ENCODE measurements around the gene CCNL1. TPM values are rescaled to one million over a fixed set of nuclear protein-coding genes. Genes with fewer than 3 reads are reported as not detected.
"Not testable (repeated sequence)": the region's sequence is repeated elsewhere in the genome, so short reads cannot be mapped to it uniquely, and the experiment has no call there.

The CCNL1 gene
- total RNA-seq, 1 donor from 2014 or later, result 99.9 TPM

- no peak for TF ChIP-seq CTCF (IDR thresholded peaks at IDR 0.05; ENCODE audit: insufficient read depth, low read length, poor library complexity, severe bottlenecking)
- Histone ChIP-seq H3K4me3 (ENCODE audit: low read depth, low read length) (no peak overlapping the region), H3K27me3 (ENCODE audit: control insufficient read depth, insufficient read depth, low read length) (no peaks in the 10 kb centered on the region), H3K36me3 (ENCODE audit: control insufficient read depth, insufficient read depth, low read length) (no peaks in the 10 kb centered on the region)
- no peak for DNase-seq (ENCODE audit: low read depth)
Measured at GRCh38 chr3:157104521-157104920, 55.4 kb downstream of the CCNL1 start.

DNA sequence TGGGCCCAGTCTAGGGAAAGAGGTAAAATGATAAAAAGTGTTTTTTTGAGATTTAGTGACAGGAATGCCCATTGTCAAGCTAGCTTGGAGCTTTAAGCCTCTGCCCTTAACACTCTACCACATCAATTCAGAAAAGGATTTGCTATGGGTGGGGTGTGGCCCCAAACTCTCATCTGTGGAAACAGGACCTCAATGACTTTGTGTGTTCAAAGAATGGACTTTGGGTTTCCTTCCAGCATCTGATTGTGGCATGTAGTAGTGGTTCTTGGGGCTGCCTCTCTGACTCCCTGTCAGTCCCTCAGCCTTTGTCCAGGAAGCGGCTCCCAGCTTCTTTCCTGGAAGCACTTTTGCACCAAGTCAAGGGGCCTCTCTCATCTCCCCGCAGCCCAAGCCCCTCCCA lies 56.1 kb downstream of the CCNL1 start:
- TF ChIP-seq CTCF (IDR thresholded peaks at IDR 0.05; ENCODE audit: insufficient read depth, low read length, poor library complexity, severe bottlenecking), result no peak
- no peak for DNase-seq (ENCODE audit: low read depth)
- no peaks in the 10 kb centered on the region for H3K27me3 ChIP-seq (ENCODE audit: control insufficient read depth, insufficient read depth, low read length)
- H3K4me3 ChIP-seq (ENCODE audit: low read depth, low read length), result no peak overlapping the region
- no peaks in the 10 kb centered on the region for H3K36me3 ChIP-seq (ENCODE audit: control insufficient read depth, insufficient read depth, low read length)

GRCh38 chr3:157103280-157103679 lies 56.7 kb downstream of the CCNL1 start:
- H3K27me3 ChIP-seq (ENCODE audit: control insufficient read depth, insufficient read depth, low read length), result no peaks in the 10 kb centered on the region
- no peak overlapping the region for H3K4me3 ChIP-seq (ENCODE audit: low read depth, low read length)
- H3K36me3 ChIP-seq (ENCODE audit: control insufficient read depth, insufficient read depth, low read length), result no peaks in the 10 kb centered on the region
- DNase-seq (ENCODE audit: low read depth), result no peak
- TF ChIP-seq CTCF (IDR thresholded peaks at IDR 0.05; ENCODE audit: insufficient read depth, low read length, poor library complexity, severe bottlenecking), result no peak

DNA sequence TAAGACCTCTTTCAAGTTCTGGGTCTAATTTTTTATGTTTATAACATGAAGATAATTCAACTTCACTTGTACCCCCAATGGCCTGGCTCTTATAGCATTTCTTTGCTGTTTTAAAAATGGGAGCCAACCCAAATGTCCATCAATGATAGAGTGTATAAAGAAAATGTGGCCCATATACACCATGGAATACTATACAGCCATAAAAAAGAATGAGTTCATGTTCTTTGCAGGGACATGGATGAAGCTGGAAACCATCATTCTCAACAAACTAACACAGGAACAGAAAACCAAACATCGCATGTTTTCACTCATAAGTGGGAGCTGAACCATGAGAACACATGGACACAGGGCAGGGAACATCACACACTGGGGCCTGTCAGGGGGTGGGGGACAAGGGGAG lies 57.4 kb downstream of the CCNL1 start:
- not testable (repeated sequence) for DNase-seq (ENCODE audit: low read depth); H3K27me3 ChIP-seq (ENCODE audit: control insufficient read depth, insufficient read depth, low read length); H3K4me3 ChIP-seq (ENCODE audit: low read depth, low read length); H3K36me3 ChIP-seq (ENCODE audit: control insufficient read depth, insufficient read depth, low read length)

DNA sequence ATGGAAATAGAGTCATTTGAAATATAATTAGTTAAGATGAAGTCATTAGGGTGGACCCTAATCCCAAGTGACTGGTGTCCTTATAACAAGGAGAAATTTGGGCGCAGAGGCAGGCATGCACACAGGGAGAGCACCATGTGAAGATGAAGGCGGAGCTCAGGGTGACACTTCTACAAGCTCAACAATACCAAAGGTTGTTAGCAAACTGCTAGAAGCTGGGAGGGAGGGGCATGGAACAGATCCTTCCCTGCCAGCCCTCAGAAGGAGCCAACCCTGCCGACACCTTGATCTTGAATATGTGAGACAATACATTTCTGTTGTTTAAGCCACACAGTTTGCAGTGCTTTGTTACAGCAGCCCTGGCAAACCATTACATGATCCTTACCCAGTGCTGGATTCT lies 57.8 kb downstream of the CCNL1 start:
- no peak for DNase-seq (ENCODE audit: low read depth)
- no peaks in the 10 kb centered on the region for H3K27me3 ChIP-seq (ENCODE audit: control insufficient read depth, insufficient read depth, low read length)
- H3K4me3 ChIP-seq (ENCODE audit: low read depth, low read length), result no peak overlapping the region
- TF ChIP-seq CTCF (IDR thresholded peaks at IDR 0.05; ENCODE audit: insufficient read depth, low read length, poor library complexity, severe bottlenecking), result no peak
- no peaks in the 10 kb centered on the region for H3K36me3 ChIP-seq (ENCODE audit: control insufficient read depth, insufficient read depth, low read length)

GRCh38 chr3:157101486-157101885 lies 58.5 kb downstream of the CCNL1 start:
- no peaks in the 10 kb centered on the region for H3K36me3 ChIP-seq (ENCODE audit: control insufficient read depth, insufficient read depth, low read length)
- H3K27me3 ChIP-seq (ENCODE audit: control insufficient read depth, insufficient read depth, low read length), result no peaks in the 10 kb centered on the region
- H3K4me3 ChIP-seq (ENCODE audit: low read depth, low read length), result no peak overlapping the region
- DNase-seq (ENCODE audit: low read depth), result no peak
- TF ChIP-seq CTCF (IDR thresholded peaks at IDR 0.05; ENCODE audit: insufficient read depth, low read length, poor library complexity, severe bottlenecking), result no peak

Data from kidney epithelial cell (primary cell).